Stimulated activated CD4-positive, alpha-beta T cell treated with anti-CD3 and anti-CD28 coated beads, Interleukin-4, amount 100 ng/mL, for 1 hour (primary cell): ENCODE data around the gene HEXA.

ENCODE experiments used
- DNase-seq: peaks from one replicate; pipeline ENCODE4 v3.0.0-alpha.2; 2020

The HEXA gene

DNA sequence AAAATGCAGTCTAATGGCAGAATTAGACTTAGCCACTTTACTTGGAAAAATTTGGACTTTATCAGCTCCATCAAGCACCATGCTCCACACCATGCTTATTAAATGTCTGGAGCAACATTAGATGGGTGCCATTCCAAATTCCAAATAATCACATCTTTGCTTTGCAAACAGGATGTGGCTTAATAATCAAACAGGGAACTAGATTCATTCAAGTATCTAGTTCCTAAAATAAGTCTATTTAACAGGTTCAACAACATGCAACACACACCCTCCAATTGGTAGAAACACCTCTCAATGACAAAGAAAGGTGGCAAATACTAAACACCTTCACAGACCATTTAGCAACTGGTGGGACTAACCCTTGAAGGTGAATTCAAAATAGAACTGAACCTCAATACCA, 3.5 kb downstream of the HEXA start:
- no peak for DNase-seq

DNA sequence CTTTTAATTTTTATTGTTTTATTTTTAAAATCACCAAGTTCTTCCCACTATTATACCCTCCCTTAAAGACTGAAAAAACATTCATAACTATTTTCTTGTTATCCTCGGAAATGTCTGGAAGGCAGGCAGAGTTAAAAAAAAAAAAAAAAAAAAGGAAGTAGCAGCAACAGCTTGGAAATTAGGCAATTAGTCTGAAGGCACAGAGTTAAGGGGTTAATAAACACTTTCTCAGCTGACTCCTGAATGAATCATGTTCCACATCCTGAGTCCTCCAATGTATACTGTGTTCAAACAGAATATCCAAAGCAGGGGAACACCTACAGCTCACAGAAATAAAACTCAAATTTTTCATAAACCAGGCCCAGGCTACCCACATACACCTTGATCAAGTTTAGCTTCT, 5.8 kb downstream of the HEXA start:
- no peak for DNase-seq

DNA sequence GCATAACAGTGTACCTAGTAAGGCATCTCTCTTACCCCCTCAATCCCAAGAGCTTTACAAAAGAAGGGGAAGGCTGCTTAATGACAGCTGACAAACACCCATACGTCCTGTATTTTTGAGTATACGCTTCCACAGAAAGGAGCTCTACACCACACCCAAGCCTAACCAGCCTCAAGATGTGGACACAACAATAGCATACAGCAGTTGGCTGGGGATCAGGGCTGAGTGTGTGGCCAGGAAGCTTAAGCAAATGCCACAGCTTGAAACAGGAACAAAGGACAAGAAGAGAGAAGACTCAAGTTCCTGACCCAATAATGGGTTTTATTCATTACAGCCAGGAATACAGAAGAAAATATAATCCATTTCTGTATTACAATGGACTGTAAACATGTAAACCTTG, 6.9 kb downstream of the HEXA start:
- DNase-seq, result no peak

DNA sequence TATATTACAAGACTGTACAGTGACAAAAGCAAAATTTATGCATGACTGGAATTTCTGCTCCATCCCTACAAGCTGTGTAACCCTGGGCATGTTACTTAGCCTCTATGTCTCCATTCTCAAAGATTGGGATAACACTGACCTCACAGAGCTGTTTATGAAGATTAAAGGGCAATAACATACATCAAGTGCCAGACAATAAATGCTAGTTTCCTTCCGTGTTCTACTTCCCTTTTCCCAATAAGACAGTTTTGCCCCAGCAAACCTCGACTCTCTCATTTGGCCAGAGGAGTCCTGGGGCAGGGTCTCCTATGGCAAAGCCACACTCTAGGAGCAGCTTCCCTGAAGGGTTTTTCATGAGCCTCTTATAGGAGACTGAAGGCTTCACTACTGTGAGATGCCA, 7.5 kb downstream of the HEXA start:
- DNase-seq, result no peak

DNA sequence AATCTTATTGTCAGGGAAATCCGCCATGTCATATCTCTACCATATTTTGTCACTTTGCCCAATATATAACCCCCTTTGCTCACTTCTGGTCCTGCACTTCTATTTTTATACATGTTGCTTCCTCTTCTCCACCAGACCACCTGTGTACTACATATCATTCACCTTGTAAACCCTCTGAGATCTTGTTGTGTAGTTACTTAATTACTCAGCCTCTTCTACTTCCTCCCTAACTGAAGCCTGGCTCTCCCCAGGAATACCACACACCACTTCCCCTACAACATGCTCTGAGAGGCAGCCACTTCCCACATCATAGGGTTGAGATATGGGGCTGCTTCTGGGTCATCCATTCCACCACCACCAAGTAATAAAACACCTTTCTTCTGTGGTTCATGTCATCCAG, 10.0 kb downstream of the HEXA start:
- DNase-seq, result no peak

DNA sequence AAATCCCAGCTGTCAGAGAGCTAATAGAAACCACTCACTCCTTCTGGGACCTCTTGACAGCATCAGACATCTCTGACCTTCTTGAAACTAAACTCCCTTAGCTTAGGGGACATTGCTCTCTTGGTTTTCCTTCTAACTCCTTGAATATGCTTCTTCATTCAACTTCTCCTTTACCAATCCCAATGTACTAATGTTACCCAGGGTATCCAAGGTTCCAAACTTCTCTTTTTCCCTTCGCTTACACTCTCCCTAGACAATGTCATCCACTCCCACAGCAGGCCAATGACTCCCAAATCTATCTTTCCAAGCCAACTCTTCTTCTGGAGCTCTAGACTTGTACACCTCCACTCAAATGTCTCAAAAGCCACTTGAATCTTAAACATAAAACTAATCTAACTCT, 14.6 kb downstream of the HEXA start:
- DNase-seq, result no peak

DNA sequence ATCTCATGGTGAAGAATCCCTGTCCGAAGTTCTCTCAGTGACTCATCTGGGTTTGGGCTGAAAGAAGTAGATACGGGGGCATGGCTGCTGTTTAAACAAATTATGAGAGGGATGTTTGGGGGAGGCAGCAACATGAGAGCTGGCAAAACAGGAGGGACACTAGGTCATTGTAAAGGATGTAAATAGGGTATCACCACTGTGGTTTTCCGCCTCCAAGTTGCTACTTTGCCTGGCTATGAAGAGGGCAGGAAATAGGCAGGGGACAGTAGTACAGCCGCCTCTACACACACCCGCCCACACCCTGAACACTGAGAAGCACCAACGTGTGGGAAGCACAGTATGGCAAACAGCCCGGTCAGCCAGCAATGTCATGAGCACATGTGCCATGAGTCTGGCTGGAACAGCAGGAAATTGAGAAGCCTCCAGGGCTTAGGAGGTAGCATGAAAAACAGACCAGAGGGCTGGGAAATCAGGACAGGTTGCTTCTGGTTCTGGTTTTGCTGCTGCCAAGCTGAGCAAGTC, 17.1 kb downstream of the HEXA start:
- DNase-seq, result no peak

DNA sequence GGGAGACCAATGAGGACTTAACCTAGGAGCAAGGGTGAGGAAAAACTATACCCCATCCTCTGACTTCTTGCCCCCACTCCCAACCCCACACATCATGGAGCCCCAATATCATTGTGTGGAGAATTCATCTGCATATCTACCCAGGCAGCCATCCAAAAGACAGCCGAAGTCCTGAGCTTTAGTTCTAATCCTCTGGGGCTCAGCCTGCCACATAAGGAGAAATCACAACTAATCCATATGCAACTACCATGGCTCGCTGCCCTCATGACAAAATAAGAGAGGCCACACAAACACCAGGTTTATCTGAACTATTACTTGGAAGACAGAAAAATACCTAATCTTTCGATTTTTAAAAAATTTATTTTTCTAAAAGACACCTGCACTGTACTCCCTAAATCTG, 17.7 kb downstream of the HEXA start:
- DNase-seq, result no peak

DNA sequence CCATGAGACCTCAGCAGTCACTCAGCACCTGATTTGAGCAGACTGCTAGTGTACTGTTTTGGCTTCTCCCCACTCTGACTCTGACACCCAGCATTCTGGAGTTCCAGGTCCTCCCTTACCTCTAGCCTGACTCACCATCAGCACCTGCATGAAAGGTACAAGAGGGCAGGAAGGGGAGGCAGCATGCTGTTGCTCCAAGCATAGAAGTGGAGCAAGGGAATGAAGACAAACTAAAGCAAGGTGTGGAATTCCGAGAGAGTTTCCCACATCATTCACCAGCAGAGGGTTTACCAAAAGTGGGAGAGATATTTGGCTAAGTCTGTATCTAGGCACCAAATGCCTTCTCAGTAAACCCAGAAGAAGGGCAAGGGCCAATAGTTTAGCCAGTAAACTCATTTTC, 21.3 kb downstream of the HEXA start:
- DNase-seq, result no peak

DNA sequence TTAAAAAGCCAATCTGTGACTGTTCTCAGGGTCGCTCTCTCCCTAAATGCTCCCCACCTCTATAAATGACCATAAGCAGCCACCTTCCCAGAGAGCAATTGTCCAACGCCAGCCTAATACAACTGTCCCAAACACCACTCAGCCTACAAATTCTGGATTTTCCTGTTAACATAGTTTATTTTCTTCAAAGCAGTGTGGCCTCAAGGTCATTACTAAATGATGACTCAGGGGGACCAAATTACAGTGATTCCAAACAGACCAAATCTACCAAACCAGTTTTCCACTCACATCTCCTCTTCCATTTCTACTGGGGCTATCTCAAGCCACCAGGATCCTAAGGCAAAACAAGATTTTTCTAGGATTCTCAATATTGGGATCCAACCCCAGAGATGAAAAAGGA, 22.5 kb downstream of the HEXA start:
- DNase-seq, result no peak

DNA sequence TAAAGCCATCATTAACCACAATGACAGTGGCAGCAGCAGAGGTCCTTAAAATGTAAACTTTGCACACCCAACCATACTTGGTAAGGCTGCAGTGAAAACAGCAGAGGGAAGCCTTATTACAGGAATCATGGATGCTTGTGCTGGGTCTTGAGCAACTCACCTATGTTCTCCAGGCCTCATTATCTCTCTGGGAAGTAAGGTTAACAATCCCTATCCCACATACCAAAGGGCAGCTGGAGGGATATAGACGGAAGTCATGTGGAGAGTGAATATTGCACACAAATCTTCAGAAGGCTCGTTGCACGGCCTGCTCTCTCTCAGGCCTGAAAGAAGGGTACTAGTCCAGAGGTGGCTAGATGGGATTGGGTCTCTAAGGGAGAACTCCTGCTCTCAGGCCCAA, 30.0 kb downstream of the HEXA start:
- no peak for DNase-seq

DNA sequence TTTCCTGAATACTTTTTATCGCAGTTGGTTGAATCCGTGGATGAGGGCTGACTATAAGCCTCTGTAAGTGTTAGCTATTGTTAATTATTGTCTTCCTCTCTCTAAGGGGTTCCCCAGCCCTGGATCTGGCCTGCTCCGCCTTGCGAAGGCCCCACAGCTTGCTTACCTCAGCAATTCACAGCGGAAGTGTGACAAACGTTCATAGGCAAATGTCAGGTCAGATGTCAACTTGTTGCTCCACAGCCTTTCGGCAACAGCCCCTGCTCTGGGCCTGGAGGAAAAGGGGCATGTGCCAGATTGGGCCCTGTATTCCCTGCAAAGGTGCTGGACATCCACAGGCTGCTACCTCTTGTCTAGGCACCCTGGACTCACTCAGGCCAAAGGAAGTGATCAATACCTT, 30.5 kb downstream of the HEXA start:
- DNase-seq, result no peak

DNA sequence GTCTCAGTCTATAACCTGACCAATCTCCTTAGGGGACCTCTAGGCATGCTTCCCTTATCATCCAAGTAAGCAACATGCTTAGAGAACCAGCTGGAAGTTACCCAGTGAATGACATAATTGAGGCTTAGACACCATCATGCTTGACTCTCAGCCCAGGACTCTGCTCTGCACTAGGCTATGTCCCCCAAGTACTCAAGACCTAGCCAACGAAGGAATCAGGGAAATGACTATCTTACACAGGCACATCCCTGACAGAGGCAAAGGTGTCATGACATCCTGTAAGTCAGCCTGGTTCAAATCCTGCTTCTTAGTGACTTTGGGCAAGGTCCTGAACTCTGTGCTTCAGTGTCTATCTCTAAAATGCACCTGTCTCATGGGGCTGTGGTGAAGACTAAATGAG, 31.2 kb downstream of the HEXA start:
- DNase-seq, result no peak

DNA sequence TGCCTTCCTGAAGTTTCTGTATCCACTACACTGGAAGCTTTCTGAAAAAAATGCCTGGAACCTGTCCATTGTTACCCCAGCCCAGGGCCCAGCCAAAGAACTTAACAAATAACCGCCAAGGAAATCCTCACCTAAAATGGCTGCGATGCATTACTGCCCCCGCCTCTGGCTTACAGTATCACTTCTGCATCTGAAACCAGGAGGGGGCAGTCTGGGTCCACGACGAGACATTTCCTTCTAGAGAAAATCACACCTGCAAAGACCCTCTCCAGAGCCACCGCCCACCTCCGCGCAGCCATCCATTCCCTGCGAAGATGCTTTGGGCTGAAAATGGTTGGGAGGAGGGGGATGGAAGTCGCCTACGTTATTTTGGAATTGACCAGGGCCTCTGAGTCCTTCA, 33.4 kb downstream of the HEXA start:
- DNase-seq, result peak; percentile 32

DNA sequence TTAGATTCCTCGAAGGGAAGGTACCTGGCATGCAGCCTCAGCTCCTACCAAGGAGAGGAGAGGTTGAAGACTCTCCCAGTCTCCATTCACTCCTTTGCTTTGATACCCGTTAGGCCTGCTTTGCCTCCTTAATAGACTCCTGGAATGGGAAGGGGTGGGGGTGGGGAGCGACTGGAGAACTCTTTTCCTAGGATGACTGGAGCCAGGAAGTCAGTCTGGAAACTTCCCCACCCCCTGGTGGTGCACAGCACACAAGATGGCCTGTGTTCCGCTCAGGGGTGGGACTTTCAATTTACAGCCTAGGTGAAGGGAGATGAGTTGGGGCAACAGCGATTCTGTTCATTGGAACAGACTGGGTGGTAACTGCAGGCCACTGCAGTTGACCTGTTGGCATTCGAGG, 34.5 kb downstream of the HEXA start:
- DNase-seq, result no peak

DNA sequence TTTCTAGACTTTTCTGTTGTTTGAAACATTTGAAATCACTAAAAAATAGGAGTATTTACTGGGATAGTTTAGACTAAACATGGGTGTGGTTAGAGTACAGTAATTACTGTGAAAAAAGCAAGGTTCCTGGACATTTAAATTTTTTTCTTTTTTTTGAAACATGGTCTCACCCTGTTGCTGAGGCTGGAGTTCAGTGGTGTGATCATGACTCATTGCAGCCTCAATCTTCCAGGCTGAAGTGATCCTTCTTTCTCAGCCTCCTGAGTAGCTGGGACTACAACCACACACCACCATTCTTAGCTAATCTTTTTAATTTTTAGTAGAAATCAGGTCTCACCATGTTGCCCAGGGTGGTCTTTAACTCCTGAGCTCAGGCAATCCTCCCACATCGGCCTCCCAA, 35.4 kb downstream of the HEXA start:
- DNase-seq, result no peak

DNA sequence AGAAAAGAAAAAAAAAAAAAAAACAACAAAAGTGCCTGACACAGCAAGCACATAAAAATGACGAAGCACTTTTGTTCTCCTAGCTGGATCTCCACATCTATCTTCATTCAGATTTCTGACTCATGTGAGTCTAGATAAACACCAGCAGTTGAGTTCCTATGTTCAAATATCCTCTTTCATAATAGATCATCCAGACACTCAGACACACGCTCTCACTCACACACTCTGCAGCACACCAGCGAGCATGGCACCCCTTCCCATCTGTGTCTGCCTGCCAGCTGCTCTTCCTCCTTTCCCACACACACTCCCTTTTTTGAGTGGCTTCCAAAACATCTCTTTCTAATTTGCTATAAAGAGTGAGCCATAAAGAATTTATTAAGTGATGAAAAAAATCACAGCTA, 36.0 kb downstream of the HEXA start:
- DNase-seq, result no peak

DNA sequence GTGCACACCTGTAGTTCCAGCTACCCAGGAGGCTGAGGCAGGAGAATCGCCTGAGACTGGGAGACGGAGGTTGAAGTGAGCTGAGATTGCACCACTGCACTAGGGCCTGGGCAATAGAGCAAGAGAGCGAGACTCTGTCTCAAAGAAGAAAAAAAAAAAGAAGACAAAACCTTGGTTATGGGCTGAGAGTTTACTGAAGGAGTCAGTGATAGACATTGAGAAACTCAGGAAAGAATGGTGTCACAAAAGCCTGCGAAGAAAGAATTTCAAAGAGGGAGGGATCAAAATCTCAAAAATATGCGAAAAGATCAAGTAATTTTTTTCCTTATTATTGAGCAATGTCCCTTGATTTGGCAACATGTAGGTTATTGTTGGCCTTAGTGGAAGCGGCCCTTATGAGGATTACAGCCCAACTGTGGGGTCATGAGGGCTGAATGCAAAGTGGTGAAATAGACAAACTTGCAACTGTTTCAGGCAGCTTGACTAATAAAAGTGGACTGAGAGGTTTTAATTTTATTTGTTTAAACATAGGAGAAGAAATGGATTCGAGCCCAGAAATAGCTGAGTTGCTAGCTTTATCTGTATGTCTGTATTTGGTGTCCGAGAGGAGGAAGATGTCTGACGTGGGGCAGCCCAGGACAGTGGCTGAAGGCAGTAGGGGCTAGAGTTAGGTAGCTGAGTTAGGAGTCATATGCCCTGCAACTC, 37.0 kb downstream of the HEXA start:
- DNase-seq, result no peak

DNA sequence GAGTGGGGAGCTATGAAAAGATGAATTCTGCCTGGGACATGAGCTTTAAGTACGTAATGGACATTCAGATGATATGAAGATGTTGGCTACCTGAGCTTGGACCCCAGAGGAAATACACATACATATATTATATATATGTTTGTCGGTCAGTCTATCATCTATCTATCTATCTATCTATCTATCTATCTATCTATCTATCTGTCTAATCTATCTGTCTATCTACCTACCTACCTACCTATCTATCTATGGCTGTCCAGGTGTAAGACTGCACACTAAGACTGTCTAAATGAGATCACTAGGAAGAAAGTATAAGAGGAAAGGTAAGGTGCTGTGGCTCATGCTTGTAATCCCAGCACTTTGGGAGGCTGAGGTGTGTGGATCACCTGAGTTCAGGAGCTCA, 37.7 kb downstream of the HEXA start:
- no peak for DNase-seq

DNA sequence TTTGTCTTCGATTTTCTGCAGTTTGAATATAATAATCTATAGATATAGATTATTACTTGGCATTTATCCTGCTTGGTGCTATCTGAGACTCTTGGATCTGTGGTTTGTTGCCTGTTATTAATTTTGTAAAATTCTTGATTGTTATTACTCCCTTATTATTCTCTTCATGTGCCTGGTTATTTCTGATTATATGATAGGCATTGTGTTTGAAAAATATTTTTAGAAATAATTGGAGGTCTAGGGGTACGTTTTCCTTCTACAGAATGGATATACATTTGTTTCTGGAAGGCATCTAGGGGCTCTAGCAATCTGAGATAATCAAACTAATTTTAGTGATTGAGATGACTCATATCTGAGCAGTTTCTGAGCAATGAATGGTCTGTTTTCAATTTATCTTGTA, 41.0 kb downstream of the HEXA start:
- DNase-seq, result no peak

DNA sequence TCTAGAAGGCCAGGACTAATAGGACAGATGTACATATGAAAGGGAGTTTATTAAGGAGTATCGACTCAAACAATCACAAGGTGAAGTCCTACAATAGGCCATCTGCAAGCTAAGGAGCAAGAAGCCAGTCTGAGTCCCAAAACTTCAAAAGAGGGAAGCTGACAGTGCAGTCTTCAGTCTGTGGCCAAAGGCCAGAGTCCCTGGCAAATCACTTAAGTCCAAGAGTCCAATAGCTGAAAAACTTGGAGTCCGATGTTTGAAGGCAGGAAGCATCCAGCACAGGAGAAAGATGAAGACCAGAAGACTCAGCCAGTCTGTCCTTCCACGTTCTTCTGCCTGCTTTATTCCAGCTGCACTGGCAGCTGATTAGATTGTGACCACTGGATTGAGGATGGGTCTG, 44.8 kb downstream of the HEXA start:
- no peak for DNase-seq

DNA sequence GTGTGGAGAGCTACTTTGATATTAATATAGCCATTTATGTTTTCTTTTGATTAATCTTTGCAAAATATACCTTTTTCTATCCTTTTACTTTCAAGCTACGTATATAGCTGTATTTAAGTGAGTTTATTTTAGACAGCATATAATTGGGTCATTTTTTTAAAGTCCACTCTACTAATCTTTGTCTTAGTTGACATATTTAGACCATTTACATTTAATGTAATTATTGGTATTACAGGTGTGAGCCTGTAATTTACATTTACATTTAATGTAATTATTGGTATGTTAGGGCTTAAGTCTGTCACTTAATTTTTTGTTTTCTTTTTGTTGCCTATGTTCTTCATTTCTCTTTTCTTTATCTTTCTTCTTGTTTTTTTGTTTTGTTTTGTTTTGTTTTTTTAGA, 52.1 kb downstream of the HEXA start:
- no peak for DNase-seq

DNA sequence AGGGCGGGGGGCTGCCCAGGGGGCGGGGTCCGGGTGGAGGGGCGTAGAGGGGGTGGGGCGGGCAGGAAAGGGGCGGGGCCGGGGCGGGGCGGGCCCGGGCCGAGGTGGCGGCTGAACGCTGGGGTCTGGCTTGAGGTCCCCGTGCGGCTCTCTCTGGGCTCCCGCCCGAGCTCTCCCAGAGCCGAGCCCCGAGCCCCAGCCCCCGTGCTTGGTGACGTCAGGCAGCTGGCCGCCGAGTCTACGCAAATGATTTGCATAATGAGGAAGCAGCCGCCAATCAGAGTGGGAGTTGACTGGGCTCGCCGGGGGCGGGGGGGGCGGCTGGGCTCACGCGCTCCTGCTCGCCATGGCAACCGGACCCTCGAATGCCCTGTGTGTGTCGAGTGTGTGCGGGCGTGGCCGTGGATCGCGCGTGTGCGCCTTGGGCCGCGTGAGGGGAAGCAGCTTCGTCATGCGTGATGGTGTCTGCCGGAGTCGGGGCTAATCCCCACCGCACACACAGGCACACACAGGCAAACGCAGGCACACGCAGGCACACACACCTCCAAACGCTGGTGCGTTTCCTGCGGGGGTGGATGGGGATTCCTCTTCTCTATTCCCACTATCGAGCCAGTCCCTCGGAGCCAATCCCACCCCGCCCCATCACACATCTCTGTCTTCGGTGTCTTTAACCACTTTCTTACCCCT, 55.7 kb downstream of the HEXA start, which contains the start of gene CELF6:
CELF6 (minus strand) TSS at position 173 of the 687 bp plus-strand sequence. CDS start 283 bp downstream, outside the sequence.
- DNase-seq, result peak; percentile 72

DNA sequence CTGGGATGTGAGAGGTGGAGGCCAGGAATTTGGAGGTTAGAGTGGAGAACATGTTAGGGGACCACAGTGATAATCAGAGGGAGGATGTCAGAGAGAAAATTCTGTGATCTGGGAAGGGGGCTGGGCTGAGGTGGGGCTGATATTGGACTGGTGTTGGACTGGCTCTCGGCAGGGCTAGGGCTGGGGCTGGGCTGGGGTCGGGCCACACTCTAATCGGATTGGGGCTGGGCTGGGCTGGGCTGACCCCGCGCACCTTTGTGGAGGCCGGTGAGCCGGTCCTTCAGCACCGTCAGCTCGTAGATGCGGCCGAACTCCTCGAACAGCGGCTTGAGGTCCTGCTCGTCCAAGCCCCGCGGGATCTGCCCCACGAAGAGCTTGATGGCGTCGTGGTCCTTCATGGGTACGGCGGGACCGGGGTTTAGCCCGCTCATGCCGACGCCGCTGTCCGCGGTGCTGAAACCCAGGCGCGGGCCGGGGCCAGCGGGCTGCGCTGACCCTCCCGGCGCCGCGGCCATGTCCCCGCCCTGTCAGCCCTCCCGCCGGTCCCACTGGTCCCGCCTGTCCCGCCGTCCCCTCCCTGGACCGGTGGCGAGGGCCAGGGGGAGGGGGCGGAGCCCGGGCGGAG, 56.3 kb downstream of the HEXA start:
- peak; percentile 44 for DNase-seq
